T-cell (primary cell): ENCODE data around the gene APLP2. TPM values are rescaled to one million over a fixed set of nuclear protein-coding genes. Genes with fewer than 3 reads are reported as not detected.
A peak's percentile ranks its signal among the peaks of the same experiment; 100 is the strongest.

ENCODE experiments used
- ATAC-seq, 4 experiments: fragments of 200-7000 bp in 3 of 4; fragments of 150-1000 bp in 1 of 4; cut with Tn5 transposase; replicated peaks in 1 of 4; 1 replicate in 3 of 4; 2 replicates in 1 of 4; pipeline ENCODE4 v1.10.0; 2021; ENCODE audit warnings: moderate library complexity in 3 of 4, mild to moderate bottlenecking in 2 of 4, moderate number of reproducible peaks in 1 of 4
- CTCF ChIA-PET, 2 donors: fragments of 300-600 bp; sonication (Branson Sonifier 250); formaldehyde crosslinking; loops; one replicate each; lab custom pipeline; 2022; ENCODE audit warnings: antibody characterized with exemption in 2 of 2; lab: Charles Lee
- POLR2A ChIA-PET, 2 donors: fragments of 300-600 bp; sonication (Branson Sonifier 250); formaldehyde crosslinking; loops; one replicate each; lab custom pipeline; 2022; ENCODE audit warnings: antibody characterized with exemption in 2 of 2; lab: Charles Lee
- DNase-seq, 35 experiments: peaks; one replicate each; pipeline versions ENCODE4 v3.0.0 to v3.0.0-alpha.2; 2013 to 2023
- H3K27ac ChIP-seq: one replicate; pipeline ENCODE4 v1.5.1; 2013; ENCODE audit warnings: low read length
- H3K27me3 ChIP-seq, 2 experiments: replicated peaks in 1 of 2; 1 replicate in 1 of 2; 2 replicates in 1 of 2; pipeline versions ENCODE4 v1.6.1 to v1.7.0; 2013; ENCODE audit warnings: low read length in 1 of 2, mixed read lengths in 1 of 2; ENCODE audit not compliant: control insufficient read depth in 2 of 2, insufficient read depth in 2 of 2; ENCODE audit errors: extremely low read depth in 1 of 2
- H3K36me3 ChIP-seq, 2 donors: 1 replicate in 1 of 2; 2 replicates in 1 of 2; pipeline versions ENCODE4 v1.6.1 to v1.7.0; 2013; ENCODE audit warnings: low read length in 1 of 2; ENCODE audit not compliant: control insufficient read depth in 2 of 2, insufficient read depth in 1 of 2; ENCODE audit errors: extremely low read depth in 1 of 2
- H3K4me1 ChIP-seq, 2 experiments: 1 replicate in 1 of 2; 2 replicates in 1 of 2; pipeline versions ENCODE4 v1.6.1 to v1.7.0; 2013; ENCODE audit warnings: low read length in 2 of 2, mixed read lengths in 1 of 2; ENCODE audit not compliant: insufficient read depth in 2 of 2, control insufficient read depth in 1 of 2; ENCODE audit errors: extremely low read depth in 1 of 2
- H3K4me3 ChIP-seq, 2 donors: 1 replicate in 1 of 2; 2 replicates in 1 of 2; pipeline versions ENCODE4 v1.5.1 to v1.7.0; 2013; ENCODE audit warnings: mild to moderate bottlenecking in 2 of 2, low read length in 1 of 2, moderate library complexity in 1 of 2; ENCODE audit not compliant: control insufficient read depth in 1 of 2; ENCODE audit errors: extremely low read depth in 1 of 2
- H3K9me3 ChIP-seq: 2 replicates; pipeline ENCODE4 v1.7.0; 2013
- H3K27ac Mint-ChIP-seq, 2 donors: one replicate each; pipeline ENCODE4 v1.8.0; 2020 to 2021; ENCODE audit warnings: mild to moderate bottlenecking in 2 of 2, mixed read lengths in 2 of 2
- H3K27me3 Mint-ChIP-seq, 2 donors: one replicate each; pipeline ENCODE4 v1.8.0; 2021 to 2022; ENCODE audit warnings: mixed read lengths in 2 of 2
- H3K36me3 Mint-ChIP-seq: one replicate; pipeline ENCODE4 v1.8.0; 2021; ENCODE audit warnings: mixed read lengths
- H3K4me1 Mint-ChIP-seq, 3 donors: one replicate each; pipeline ENCODE4 v1.8.0; 2020 to 2022; ENCODE audit warnings: mixed read lengths in 3 of 3, mild to moderate bottlenecking in 1 of 3
- H3K4me3 Mint-ChIP-seq, 3 donors: one replicate each; pipeline ENCODE4 v1.8.0; 2020 to 2022; ENCODE audit warnings: mild to moderate bottlenecking in 3 of 3, mixed read lengths in 3 of 3, moderate library complexity in 3 of 3
- H3K9me3 Mint-ChIP-seq, 3 donors: one replicate each; pipeline ENCODE4 v1.8.0; 2020 to 2022; ENCODE audit warnings: mixed read lengths in 3 of 3
- WGBS: methylation state at CpG from one replicate; pipeline ENCODE4 v1.1.5; 2013; ENCODE audit warnings: missing lambda C conversion rate; ENCODE audit not compliant: insufficient coverage; 5-methylcytosine and 5-hydroxymethylcytosine counted together
- total RNA-seq, 35 experiments: library from RNA in 6 of 35; stranded (reverse) in 6 of 35; fragments of 120-200 nt in 1 of 35; gene quantifications; one replicate each; pipeline versions ENCODE4 v1.2.1 to v1.2.4 and lab custom pipeline; 2013 to 2026

APLP2 gene
- total RNA-seq, 5 donors from 2014 or later (not counting 1 experiment from before 2014, with no cell fraction given), result 36.4 to 61.9 (median 51.0) TPM

DNA sequence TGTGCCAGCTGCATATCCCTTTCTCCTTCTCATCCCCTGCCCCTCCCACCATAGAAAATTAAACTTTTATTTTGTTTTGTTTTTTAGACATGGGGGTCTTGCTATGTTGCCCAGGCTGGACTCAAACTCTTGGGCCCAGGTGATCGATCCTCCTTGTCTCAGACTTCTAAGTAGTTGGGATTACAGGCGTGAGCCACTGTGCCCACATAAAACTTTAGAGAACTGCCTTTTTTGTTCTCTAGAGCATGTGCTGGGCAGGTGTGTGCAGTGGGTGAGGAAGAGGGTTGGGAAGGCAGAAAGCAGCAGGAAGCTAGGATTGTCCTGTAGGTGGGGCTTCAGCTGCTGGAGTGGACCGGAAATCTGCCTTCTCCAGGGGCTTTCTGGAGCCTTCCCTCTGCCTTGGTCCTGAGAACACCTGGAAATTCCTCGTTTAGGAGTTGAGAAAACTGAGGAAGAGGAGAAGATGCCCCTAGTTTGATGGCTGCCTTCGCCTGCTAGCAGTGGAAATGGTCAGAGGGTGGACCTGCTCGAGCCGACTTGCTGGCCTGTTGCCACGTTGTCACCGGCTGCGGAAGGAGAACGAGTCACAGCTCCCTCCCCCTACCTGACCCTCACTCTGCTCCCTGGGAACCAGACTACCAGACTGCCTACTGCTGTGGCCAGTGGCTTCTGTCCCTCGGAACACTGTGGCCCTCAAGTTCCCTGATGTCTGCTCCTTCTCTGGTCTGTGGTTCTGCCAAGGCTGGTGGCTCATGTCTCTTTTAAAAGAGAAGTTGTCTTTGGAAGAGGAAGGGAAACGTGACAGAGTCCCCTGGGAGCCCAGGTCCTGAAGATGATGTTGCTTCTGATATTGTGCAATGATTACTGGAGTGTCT lies 93.9 kb downstream of the APLP2 start:
- Mint-ChIP-seq H3K4me1 (peaks cover 10 to 19% (median 11%) of the 10 kb centered on the region in 3 donors), H3K27me3 (peaks cover 57 to 64% of the 10 kb centered on the region in 2 donors), H3K4me3 (no peak overlapping the region), H3K9me3 (no peaks in the 10 kb centered on the region), H3K27ac (no peak overlapping the region), H3K36me3 (no peaks in the 10 kb centered on the region)
- DNase-seq, result no peak
- CTCF ChIA-PET, result no interaction called here
- Histone ChIP-seq H3K27me3 (peaks cover 7 to 55% of the 10 kb centered on the region in 2 experiments), H3K4me1 (peaks cover 0 to 9% of the 10 kb centered on the region in 2 experiments), H3K9me3 (no peaks in the 10 kb centered on the region), H3K36me3 (no peaks in the 10 kb centered on the region), H3K4me3 (no peak overlapping the region), H3K27ac (no peak overlapping the region)
- POLR2A ChIA-PET, result no interaction called here
- ATAC-seq, result no peak
- WGBS, result 59% methylated on average over 13 of the region's 13 CpGs

DNA sequence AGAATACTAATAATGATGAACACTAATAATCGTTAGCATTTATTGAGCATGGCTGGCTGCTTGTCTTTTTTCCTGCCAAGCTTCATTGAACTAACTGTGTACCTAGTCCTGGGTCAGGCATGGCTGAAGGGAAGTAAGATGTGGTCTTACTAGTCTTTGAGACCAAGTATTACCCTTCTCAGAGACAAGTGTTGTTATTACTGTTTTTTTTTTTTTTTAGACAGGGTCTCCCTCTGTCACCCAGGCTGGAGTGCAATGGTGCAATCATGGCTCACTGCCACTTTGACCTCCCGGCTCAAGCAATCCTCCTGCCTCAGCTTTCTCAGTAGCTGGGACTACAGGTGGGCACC lies 94.5 kb downstream of the APLP2 start:
- Histone ChIP-seq H3K4me1 (peaks cover 0 to 9% of the 10 kb centered on the region in 2 experiments), H3K27ac (no peak overlapping the region), H3K9me3 (no peaks in the 10 kb centered on the region), H3K4me3 (no peak overlapping the region), H3K27me3 (peaks cover 2 to 51% of the 10 kb centered on the region in 2 experiments), H3K36me3 (no peaks in the 10 kb centered on the region)
- H3K4me3 Mint-ChIP-seq, result no peak overlapping the region
- WGBS, result no CpG with 5 or more reads among the region's 2 CpGs
- peaks cover 53 to 58% of the 10 kb centered on the region in 2 donors for H3K27me3 Mint-ChIP-seq
- CTCF ChIA-PET, result interaction anchor here (0.6 to 0.7 kb wide), 2 partner anchors 46 to 1636 kb away, joined by 3 read pairs; no protein-coding TSS in a partner anchor
- no peak for DNase-seq
- no peak overlapping the region for H3K27ac Mint-ChIP-seq
- H3K4me1 Mint-ChIP-seq, result peaks cover 5 to 13% (median 6%) of the 10 kb centered on the region in 3 donors
- H3K36me3 Mint-ChIP-seq, result no peaks in the 10 kb centered on the region
- POLR2A ChIA-PET, result no interaction called here
- no peak for ATAC-seq
- no peaks in the 10 kb centered on the region for H3K9me3 Mint-ChIP-seq

DNA sequence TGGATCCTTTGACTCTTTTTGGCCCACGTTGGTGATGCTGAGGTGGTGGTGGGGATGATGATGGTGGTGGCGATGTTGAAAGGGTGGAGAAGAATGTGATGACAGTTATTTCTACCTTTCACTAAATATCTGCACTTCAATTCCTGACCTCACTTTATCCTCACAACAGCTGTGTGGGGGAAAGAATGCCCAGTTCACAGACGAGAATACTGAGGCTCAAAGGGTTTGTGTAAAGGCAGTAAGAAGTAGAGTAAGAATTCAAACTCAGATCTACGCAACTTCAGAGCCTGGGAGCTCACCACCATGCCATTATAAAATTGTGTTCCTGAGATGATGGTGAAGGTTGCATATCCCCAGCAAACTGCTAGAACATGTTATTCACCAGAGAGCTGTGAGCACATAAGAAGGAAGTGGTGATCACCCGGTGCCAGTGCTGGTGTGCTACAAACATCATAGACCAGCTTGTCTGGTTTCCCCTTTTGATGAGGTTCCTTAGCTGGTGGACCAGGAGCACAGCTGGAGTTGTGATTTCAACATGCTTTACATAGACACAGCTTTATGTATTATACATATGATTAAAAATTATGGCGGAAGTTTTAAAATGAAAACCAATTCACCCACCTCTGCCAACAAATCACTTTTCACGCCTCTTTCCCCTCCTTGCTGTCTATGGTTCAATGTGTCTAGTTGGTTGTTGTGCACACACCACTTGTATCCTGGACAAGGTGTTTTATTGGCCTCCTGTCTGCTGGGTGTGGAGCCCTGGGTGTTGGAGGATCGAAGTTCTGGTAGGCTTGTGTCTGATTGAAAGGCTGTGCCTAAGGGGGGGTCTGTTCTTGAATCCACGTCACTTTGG lies 96.1 kb downstream of the APLP2 start:
- ChIA-PET POLR2A (interaction anchor here in 1 of 2 donors (0.7 kb wide), 1 partner anchor 1759 kb away, joined by 4 read pairs; no protein-coding TSS in a partner anchor), CTCF (no interaction called here)
- H3K9me3 Mint-ChIP-seq, result no peaks in the 10 kb centered on the region
- H3K27me3 ChIP-seq, result peaks cover 2 to 51% of the 10 kb centered on the region in 2 experiments
- DNase-seq, result no peak
- no peak overlapping the region for H3K4me3 ChIP-seq
- H3K4me1 ChIP-seq, result no peaks in the 10 kb centered on the region
- 90% methylated on average over 2 of the region's 9 CpGs for WGBS
- no peak overlapping the region for H3K4me3 Mint-ChIP-seq
- no peaks in the 10 kb centered on the region for H3K36me3 Mint-ChIP-seq
- no peak for ATAC-seq
- no peaks in the 10 kb centered on the region for H3K9me3 ChIP-seq
- peaks cover 0 to 6% (median 0%) of the 10 kb centered on the region in 3 donors for H3K4me1 Mint-ChIP-seq
- H3K27me3 Mint-ChIP-seq, result peaks cover 53 to 59% of the 10 kb centered on the region in 2 donors
- H3K36me3 ChIP-seq, result no peaks in the 10 kb centered on the region
- H3K27ac ChIP-seq, result no peak overlapping the region
- H3K27ac Mint-ChIP-seq, result peak overlapping the region in 1 of 2 donors; percentile 45

DNA sequence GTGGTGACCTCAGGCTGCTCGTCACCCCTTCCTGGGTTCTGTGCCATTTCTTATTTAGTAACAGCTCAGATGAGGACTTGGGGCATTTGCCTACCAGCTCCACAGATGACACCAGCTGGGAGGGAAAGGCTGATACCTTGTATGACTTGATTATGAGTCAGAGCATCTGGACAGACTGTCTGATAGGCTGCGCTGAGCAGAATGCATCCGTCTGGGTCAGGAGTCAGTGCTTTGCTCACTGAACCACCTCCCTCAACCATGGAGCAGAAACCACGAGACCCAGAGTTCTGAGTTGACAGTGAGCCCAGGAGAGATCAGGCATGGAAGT lies 96.7 kb downstream of the APLP2 start:
- H3K27me3 Mint-ChIP-seq, result peaks cover 49 to 57% of the 10 kb centered on the region in 2 donors
- no peak for ATAC-seq

DNA sequence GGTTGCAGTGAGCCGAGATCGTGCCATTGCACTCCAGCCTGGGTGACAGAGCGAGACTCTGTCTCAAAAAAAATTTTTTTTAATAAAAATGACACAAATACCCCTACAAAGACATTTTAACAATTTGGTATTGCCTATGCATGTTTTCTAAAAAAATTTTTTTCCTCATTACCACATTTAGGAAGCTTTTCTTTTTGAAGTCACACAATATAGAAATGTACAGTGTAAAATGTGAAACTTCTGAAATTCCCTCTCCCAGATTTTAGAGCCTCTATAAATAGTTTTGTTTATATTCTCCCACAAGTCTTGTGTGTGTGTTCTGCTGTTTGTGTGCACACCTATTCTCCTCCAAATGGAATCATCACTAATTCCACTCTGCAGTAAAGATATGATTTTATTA lies 97.5 kb downstream of the APLP2 start:
- POLR2A ChIA-PET, result no interaction called here
- H3K27me3 ChIP-seq, result peaks cover 0 to 43% of the 10 kb centered on the region in 2 experiments
- no peaks in the 10 kb centered on the region for H3K4me1 Mint-ChIP-seq
- no peak overlapping the region for H3K27ac Mint-ChIP-seq
- no CpG with 5 or more reads among the region's 3 CpGs for WGBS
- H3K36me3 ChIP-seq, result no peaks in the 10 kb centered on the region
- H3K27ac ChIP-seq, result no peak overlapping the region
- H3K27me3 Mint-ChIP-seq, result peaks cover 44 to 49% of the 10 kb centered on the region in 2 donors
- ATAC-seq (no peak), DNase-seq (no peak)
- no peak overlapping the region for H3K4me3 ChIP-seq
- H3K36me3 Mint-ChIP-seq, result no peaks in the 10 kb centered on the region
- H3K9me3 ChIP-seq, result no peaks in the 10 kb centered on the region
- H3K9me3 Mint-ChIP-seq, result no peaks in the 10 kb centered on the region
- CTCF ChIA-PET, result no interaction called here
- H3K4me1 ChIP-seq, result no peaks in the 10 kb centered on the region
- H3K4me3 Mint-ChIP-seq, result no peak overlapping the region

More for the DNA sequence above, 96.7 kb downstream of the APLP2 start:
- no peak overlapping the region for H3K27ac ChIP-seq
- H3K9me3 ChIP-seq, result no peaks in the 10 kb centered on the region
- Mint-ChIP-seq H3K9me3 (no peaks in the 10 kb centered on the region), H3K27ac (no peak overlapping the region), H3K4me3 (no peak overlapping the region), H3K4me1 (peaks cover 0 to 3% (median 0%) of the 10 kb centered on the region in 3 donors), H3K36me3 (no peaks in the 10 kb centered on the region)
- 60% methylated on average over 1 of the region's 4 CpGs for WGBS
- no peak for DNase-seq
- H3K27me3 ChIP-seq, result peaks cover 0 to 47% of the 10 kb centered on the region in 2 experiments
- H3K36me3 ChIP-seq, result no peaks in the 10 kb centered on the region
- POLR2A ChIA-PET, result interaction anchor here in 1 of 2 donors (0.7 kb wide), 1 partner anchor 1760 kb away, joined by 4 read pairs; no protein-coding TSS in a partner anchor
- H3K4me1 ChIP-seq, result no peaks in the 10 kb centered on the region
- CTCF ChIA-PET, result no interaction called here
- no peak overlapping the region for H3K4me3 ChIP-seq

DNA sequence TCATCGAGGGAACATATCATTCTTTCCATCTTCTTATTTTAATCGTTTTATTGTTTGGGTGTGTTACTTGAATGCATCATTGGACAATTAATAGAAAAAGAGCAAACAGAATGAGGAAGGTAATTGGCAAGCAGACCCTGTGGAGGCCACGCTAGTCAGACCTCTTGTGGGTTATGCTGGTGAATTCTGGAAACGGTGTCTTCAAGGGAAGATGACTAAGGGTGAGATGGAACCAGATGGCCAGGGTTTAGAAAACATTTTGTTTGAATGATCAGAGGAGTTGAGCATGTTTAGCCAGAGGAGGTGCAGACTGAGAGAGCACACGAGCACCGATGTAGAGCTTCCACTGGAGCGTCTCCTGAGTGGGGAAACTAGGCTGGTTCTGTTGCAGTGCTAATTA lies 98.4 kb downstream of the APLP2 start:
- CTCF ChIA-PET, result interaction anchor here in 1 of 2 donors (0.6 kb wide), 1 partner anchor 63 kb away, joined by 5 read pairs; no protein-coding TSS in a partner anchor
- Histone ChIP-seq H3K4me3 (no peak overlapping the region), H3K36me3 (no peaks in the 10 kb centered on the region), H3K27me3 (peaks cover 0 to 35% of the 10 kb centered on the region in 2 experiments), H3K9me3 (no peaks in the 10 kb centered on the region), H3K4me1 (no peaks in the 10 kb centered on the region), H3K27ac (no peak overlapping the region)
- 71% methylated on average over 4 of the region's 7 CpGs for WGBS
- Mint-ChIP-seq H3K4me3 (no peak overlapping the region), H3K9me3 (no peaks in the 10 kb centered on the region), H3K27me3 (peaks cover 34 to 42% of the 10 kb centered on the region in 2 donors), H3K36me3 (no peaks in the 10 kb centered on the region), H3K4me1 (no peaks in the 10 kb centered on the region), H3K27ac (no peak overlapping the region)
- ATAC-seq (no peak), DNase-seq (no peak)
- POLR2A ChIA-PET, result no interaction called here
